Measurements from ENCODE around the gene TPMT. TPM values are rescaled to one million over a fixed set of nuclear protein-coding genes. Genes with fewer than 3 reads are reported as not detected.

Gene TPMT
- total RNA-seq, 1 experiment from 2014 or later: 14.4 TPM

DNA sequence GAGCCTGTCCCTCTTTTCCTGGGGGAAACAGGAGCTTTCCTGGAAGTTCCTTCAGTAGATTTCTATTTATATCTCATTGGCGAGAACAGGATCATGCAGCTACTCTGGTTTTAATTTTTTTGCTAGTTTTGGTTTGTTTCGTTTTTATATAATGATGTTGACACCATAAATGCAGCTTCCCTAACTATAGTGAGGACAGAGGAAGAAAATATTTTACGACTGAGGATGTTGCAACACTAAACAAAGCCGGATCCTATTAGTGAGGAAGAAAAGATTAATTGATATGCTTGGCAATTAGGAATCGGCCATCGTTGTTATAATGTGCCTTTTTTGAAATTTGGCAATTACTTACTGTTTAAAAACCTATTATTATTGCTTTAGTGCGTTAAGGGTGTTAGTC, 17.0 kb upstream of the TPMT start:
- Mint-ChIP-seq H3K4me3 (no peak overlapping the region), H3K36me3 (peaks cover 40% of the 10 kb centered on the region), H3K9me3 (peaks cover 12% of the 10 kb centered on the region), H3K27ac (no peak overlapping the region), H3K27me3 (ENCODE audit: low read depth) (no peaks in the 10 kb centered on the region), H3K4me1 (0 out of 2 replicates have a peak, but pooled peaks cover 3% of the 10 kb centered on the region)
- no peak for ATAC-seq
- TF ChIP-seq, protein P1, sequence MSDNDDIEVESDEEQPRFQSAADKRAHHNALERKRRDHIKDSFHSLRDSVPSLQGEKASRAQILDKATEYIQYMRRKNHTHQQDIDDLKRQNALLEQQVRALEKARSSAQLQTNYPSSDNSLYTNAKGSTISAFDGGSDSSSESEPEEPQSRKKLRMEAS (CRISPR knock-in tag; IDR thresholded peaks at IDR 0.05): no peak
- TF ChIP-seq STAT6 (CRISPR knock-in tag; conservative IDR thresholded peaks at IDR 0.05; ENCODE audit: low read depth) (no peak), TP53 (CRISPR knock-in tag; IDR thresholded peaks at IDR 0.05) (no peak), TCF7 (CRISPR knock-in tag; IDR thresholded peaks at IDR 0.05; ENCODE audit: low read depth) (no peak), KAT7 (CRISPR knock-in tag; IDR thresholded peaks at IDR 0.05; ENCODE audit: borderline replicate concordance) (no peak), ATF1 (CRISPR knock-in tag; IDR thresholded peaks at IDR 0.05) (no peak)
- DNase-seq (ENCODE audit: low spot score): no peak
- CTCF ChIA-PET: no interaction called here
- POLR2A ChIA-PET: interaction anchor here (0.6 kb wide), 1 partner anchor 66 kb away, joined by 4 read pairs; no protein-coding TSS in a partner anchor

DNA sequence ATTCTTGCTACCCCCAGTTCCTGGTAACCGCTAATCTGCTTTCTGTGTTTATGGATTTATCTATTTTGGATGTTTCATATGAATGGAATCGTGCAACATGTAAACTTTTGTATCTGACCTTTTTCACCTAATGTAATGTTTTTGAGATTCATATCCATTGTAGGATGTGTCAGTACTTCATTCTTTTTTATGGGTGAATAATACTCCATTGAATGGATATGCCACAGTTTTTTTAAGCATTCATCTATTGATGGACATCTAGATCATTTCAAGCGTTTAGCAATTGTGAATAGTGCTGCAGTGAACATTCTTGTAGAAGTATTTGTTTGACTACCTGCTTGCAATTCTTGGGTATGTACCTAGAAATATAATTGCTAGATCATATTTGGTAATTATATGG, 13.4 kb upstream of the TPMT start:
- ChIA-PET POLR2A (no interaction called here), CTCF (no interaction called here)
- ATAC-seq (no peak), DNase-seq (ENCODE audit: low spot score) (no peak)
- Mint-ChIP-seq H3K4me3 (no peak overlapping the region), H3K9me3 (peaks cover 9% of the 10 kb centered on the region), H3K36me3 (peaks cover 36% of the 10 kb centered on the region), H3K27ac (no peak overlapping the region), H3K4me1 (no peaks in the 10 kb centered on the region), H3K27me3 (ENCODE audit: low read depth) (no peaks in the 10 kb centered on the region)
- TF ChIP-seq NFATC4 (CRISPR knock-in tag; IDR thresholded peaks at IDR 0.05) (no peak), EMX1 (CRISPR knock-in tag; IDR thresholded peaks at IDR 0.05) (no peak), MYBL2 (CRISPR knock-in tag; IDR thresholded peaks at IDR 0.05) (no peak), ZNF423 (CRISPR knock-in tag; IDR thresholded peaks at IDR 0.05) (no peak), ZNF532 (CRISPR knock-in tag; IDR thresholded peaks at IDR 0.05; ENCODE audit: borderline replicate concordance) (no peak), ZNF671 (CRISPR knock-in tag; IDR thresholded peaks at IDR 0.05) (no peak), JAZF1 (CRISPR knock-in tag; IDR thresholded peaks at IDR 0.05) (no peak), PRDM15 (CRISPR knock-in tag; IDR thresholded peaks at IDR 0.05) (no peak), TEAD1 (CRISPR knock-in tag; IDR thresholded peaks at IDR 0.05) (no peak), E2F1 (CRISPR knock-in tag; IDR thresholded peaks at IDR 0.05) (no peak)
- TF ChIP-seq, protein P2, sequence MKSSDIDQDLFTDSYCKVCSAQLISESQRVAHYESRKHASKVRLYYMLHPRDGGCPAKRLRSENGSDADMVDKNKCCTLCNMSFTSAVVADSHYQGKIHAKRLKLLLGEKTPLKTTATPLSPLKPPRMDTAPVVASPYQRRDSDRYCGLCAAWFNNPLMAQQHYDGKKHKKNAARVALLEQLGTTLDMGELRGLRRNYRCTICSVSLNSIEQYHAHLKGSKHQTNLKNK (CRISPR knock-in tag; IDR thresholded peaks at IDR 0.05): no peak
- TF ChIP-seq, protein P3, sequence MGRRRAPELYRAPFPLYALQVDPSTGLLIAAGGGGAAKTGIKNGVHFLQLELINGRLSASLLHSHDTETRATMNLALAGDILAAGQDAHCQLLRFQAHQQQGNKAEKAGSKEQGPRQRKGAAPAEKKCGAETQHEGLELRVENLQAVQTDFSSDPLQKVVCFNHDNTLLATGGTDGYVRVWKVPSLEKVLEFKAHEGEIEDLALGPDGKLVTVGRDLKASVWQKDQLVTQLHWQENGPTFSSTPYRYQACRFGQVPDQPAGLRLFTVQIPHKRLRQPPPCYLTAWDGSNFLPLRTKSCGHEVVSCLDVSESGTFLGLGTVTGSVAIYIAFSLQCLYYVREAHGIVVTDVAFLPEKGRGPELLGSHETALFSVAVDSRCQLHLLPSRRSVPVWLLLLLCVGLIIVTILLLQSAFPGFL (CRISPR knock-in tag; IDR thresholded peaks at IDR 0.05; ENCODE audit: borderline replicate concordance): no peak

Data from WTC11 (cell line).